Caco-2 (cell line): ENCODE data around the gene VAV2. TPM values are rescaled to one million over a fixed set of nuclear protein-coding genes. Genes with fewer than 3 reads are reported as not detected.

Experiments used
- BruUV-seq: library from RNA; stranded (reverse); fragments of 400-500 nt; replicated peaks from 2 replicates; lab custom pipeline; 2021; lab: Mats Ljungman, UMichigan
- CTCF ChIA-PET: fragments of 300-600 bp; sonication (Branson Sonifier 250); formaldehyde crosslinking; loops from one replicate; lab custom pipeline; 2022; ENCODE audit warnings: antibody characterized with exemption; lab: Charles Lee
- POLR2A ChIA-PET: fragments of 300-600 bp; sonication (Branson Sonifier 250); formaldehyde crosslinking; loops from one replicate; lab custom pipeline; 2022; ENCODE audit warnings: antibody characterized with exemption; lab: Charles Lee
- DNase-seq, 2 experiments: peaks; one replicate each; pipeline versions ENCODE4 v3.0.0 to v3.0.0-alpha.2; 2020 to 2022
- H3K27me3 ChIP-seq: replicated peaks from 2 replicates; pipeline ENCODE4 v1.6.0; 2011; ENCODE audit warnings: low read length; ENCODE audit not compliant: control insufficient read depth, insufficient read depth
- H3K36me3 ChIP-seq: 2 replicates; pipeline ENCODE4 v1.5.1; 2011; ENCODE audit warnings: low read length; ENCODE audit not compliant: control insufficient read depth, insufficient read depth
- H3K4me1 ChIP-seq: fragments of 250-450 bp; sonication (Bioruptor Pico); 2 replicates; pipeline ENCODE4 v1.5.1; 2020; ENCODE audit warnings: mild to moderate bottlenecking
- H3K4me3 ChIP-seq: 2 replicates; pipeline ENCODE4 v1.5.1; 2011; ENCODE audit warnings: low read depth, mild to moderate bottlenecking, control low read depth, low read length
- H3K9me3 ChIP-seq: fragments of 250-450 bp; sonication (Bioruptor Pico); 2 replicates; pipeline ENCODE4 v1.5.1; 2020; ENCODE audit warnings: mild to moderate bottlenecking, moderate library complexity
- H3K27ac Mint-ChIP-seq: one replicate; pipeline ENCODE4 v1.8.0; 2022; ENCODE audit warnings: mixed read lengths; ENCODE audit not compliant: unreplicated experiment
- H3K27me3 Mint-ChIP-seq: one replicate; pipeline ENCODE4 v1.8.0; 2022; ENCODE audit warnings: mixed read lengths; ENCODE audit not compliant: insufficient read depth, unreplicated experiment
- H3K36me3 Mint-ChIP-seq: one replicate; pipeline ENCODE4 v1.8.0; 2022; ENCODE audit warnings: mild to moderate bottlenecking, mixed read lengths; ENCODE audit not compliant: insufficient read depth, unreplicated experiment
- H3K4me1 Mint-ChIP-seq: one replicate; pipeline ENCODE4 v1.8.0; 2022; ENCODE audit warnings: low read depth, mixed read lengths; ENCODE audit not compliant: unreplicated experiment
- H3K4me3 Mint-ChIP-seq: one replicate; pipeline ENCODE4 v1.8.0; 2022; ENCODE audit warnings: mild to moderate bottlenecking, moderate library complexity, mixed read lengths; ENCODE audit not compliant: unreplicated experiment
- H3K9me3 Mint-ChIP-seq: one replicate; pipeline ENCODE4 v1.8.0; 2022; ENCODE audit warnings: mixed read lengths; ENCODE audit not compliant: unreplicated experiment
- intact Hi-C: fragments of 100-400 bp; cut with micrococcal nuclease; formaldehyde crosslinking; loops from one replicate; pipeline ENCODE4 v1.10.0; 2022; ENCODE audit not compliant: unreplicated experiment
- total RNA-seq: library from RNA; stranded (reverse); gene quantifications from 2 replicates; pipeline ENCODE4 v1.2.3, GENCODE V29; 2022
- TF ChIP-seq, protein P1 (sequence below), 2 experiments: fragments of 200-600 bp in 1 of 2; IDR thresholded peaks; 1 replicate in 1 of 2; 2 replicates in 1 of 2; pipeline versions ENCODE4 v1.5.1 to v1.8.0; 2011 to 2022; ENCODE audit warnings: antibody characterized with exemption in 1 of 2, control low read depth in 1 of 2, inconsistent platforms in 1 of 2, low read depth in 1 of 2, low read length in 1 of 2, mild to moderate bottlenecking in 1 of 2, moderate library complexity in 1 of 2; ENCODE audit not compliant: insufficient read depth in 1 of 2, severe bottlenecking in 1 of 2, unreplicated experiment in 1 of 2

Gene VAV2
- total RNA-seq, 1 experiment from 2014 or later = 55.3 TPM

DNA sequence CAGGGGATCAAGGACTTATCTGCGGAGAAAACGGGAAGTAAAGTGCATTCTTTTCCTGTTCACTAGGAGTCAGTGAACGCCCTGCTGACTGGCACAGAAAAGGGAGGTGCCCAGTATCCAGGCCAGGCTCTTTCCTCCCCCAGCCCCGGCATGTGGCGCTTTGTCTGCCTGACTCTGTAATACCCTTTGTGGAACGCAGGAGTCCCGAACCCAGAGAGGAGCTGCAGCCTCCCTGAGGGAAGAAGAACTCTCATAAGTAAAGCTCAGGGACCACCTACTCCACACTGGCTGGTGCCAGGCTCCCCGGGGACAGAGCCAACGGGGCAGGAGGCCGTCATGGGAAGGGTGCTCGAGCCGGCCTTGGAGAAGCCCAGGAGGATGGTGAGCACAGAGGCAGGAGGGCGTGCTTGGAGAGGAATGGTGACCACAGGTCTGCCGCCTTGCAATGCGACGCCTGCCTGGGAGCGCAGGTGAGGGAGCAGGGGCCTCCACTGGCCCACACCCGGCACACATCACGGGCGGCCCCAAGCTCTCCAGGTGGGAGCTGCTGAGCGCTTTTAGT, 31.5 kb downstream of the VAV2 start:
- CTCF ChIA-PET = no interaction called here
- H3K9me3 Mint-ChIP-seq = peaks cover 10% of the 10 kb centered on the region
- BruUV-seq = no TSS peak

DNA sequence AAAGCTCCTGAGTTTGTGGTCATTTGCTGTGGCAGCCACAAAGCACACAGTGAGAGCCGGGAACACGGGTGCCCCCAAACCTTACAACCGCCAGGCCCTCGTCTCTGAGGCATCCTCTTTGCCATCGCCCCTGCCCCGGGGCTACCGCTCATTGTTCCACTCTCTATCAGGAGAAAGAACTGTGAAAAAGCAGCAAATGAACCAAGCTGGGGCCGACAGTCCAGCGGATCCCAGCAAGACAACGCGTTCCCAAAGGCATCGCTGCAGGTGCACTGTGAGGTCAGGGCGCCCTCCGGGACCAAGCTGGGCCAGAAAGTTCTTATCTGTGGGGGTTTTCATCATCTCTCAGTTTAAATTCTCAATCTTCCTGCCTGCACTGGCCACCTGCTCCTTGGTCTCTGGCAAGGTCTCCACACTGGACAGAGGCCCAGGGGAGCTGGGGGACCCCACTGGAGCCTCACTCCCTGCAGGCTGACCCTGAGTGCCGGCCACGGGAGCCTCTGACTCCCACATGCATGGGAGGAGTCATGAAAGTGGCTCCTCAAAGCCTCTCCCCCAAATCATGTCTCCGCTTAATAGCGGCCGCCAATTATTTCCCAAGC, 32.1 kb downstream of the VAV2 start:
- Mint-ChIP-seq H3K36me3 (peaks cover 5% of the 10 kb centered on the region), H3K4me3 (no peak overlapping the region), H3K4me1 (peaks cover 14% of the 10 kb centered on the region), H3K27ac (no peak overlapping the region), H3K9me3 (peaks cover 10% of the 10 kb centered on the region), H3K27me3 (no peaks in the 10 kb centered on the region)
- TF ChIP-seq, protein P1, sequence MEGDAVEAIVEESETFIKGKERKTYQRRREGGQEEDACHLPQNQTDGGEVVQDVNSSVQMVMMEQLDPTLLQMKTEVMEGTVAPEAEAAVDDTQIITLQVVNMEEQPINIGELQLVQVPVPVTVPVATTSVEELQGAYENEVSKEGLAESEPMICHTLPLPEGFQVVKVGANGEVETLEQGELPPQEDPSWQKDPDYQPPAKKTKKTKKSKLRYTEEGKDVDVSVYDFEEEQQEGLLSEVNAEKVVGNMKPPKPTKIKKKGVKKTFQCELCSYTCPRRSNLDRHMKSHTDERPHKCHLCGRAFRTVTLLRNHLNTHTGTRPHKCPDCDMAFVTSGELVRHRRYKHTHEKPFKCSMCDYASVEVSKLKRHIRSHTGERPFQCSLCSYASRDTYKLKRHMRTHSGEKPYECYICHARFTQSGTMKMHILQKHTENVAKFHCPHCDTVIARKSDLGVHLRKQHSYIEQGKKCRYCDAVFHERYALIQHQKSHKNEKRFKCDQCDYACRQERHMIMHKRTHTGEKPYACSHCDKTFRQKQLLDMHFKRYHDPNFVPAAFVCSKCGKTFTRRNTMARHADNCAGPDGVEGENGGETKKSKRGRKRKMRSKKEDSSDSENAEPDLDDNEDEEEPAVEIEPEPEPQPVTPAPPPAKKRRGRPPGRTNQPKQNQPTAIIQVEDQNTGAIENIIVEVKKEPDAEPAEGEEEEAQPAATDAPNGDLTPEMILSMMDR (IDR thresholded peaks at IDR 0.05; ENCODE audit: insufficient read depth in 1 of 2, low read depth in 1 of 2, low read length in 1 of 2, severe bottlenecking in 1 of 2, unreplicated experiment in 1 of 2) = no peak
- Histone ChIP-seq H3K9me3 (peaks cover 7% of the 10 kb centered on the region; the same call in 1 of the 2 replicates), H3K36me3 (no peaks in the 10 kb centered on the region), H3K27me3 (no peaks in the 10 kb centered on the region), H3K4me1 (peaks cover 18% of the 10 kb centered on the region; the same call in 1 of the 2 replicates), H3K4me3 (no peak overlapping the region)
- ChIA-PET CTCF (no interaction called here), POLR2A (no interaction called here)
- no peak for DNase-seq
- intact Hi-C loops = no loop called here
- no TSS peak for BruUV-seq

More for the DNA sequence above, 31.5 kb downstream of the VAV2 start:
- intact Hi-C loops = no loop called here
- Histone ChIP-seq H3K27me3 (no peaks in the 10 kb centered on the region), H3K9me3 (peaks cover 10% of the 10 kb centered on the region), H3K4me1 (peaks cover 18% of the 10 kb centered on the region; the same call in 1 of the 2 replicates), H3K4me3 (no peak overlapping the region), H3K36me3 (no peaks in the 10 kb centered on the region)
- Mint-ChIP-seq H3K27me3 (no peaks in the 10 kb centered on the region), H3K27ac (no peak overlapping the region), H3K4me1 (peaks cover 14% of the 10 kb centered on the region), H3K4me3 (no peak overlapping the region), H3K36me3 (peaks cover 7% of the 10 kb centered on the region)
- TF ChIP-seq, protein P1 (IDR thresholded peaks at IDR 0.05; ENCODE audit: insufficient read depth in 1 of 2, low read depth in 1 of 2, low read length in 1 of 2, severe bottlenecking in 1 of 2, unreplicated experiment in 1 of 2) = no peak
- no peak for DNase-seq
- POLR2A ChIA-PET = no interaction called here

- ChIA-PET POLR2A (no interaction called here), CTCF (no interaction called here)
- H3K4me3 Mint-ChIP-seq = no peak overlapping the region
- peaks cover 2% of the 10 kb centered on the region for H3K9me3 Mint-ChIP-seq
- intact Hi-C loops = no loop called here
- TF ChIP-seq, protein P1 (IDR thresholded peaks at IDR 0.05; ENCODE audit: insufficient read depth in 1 of 2, low read depth in 1 of 2, low read length in 1 of 2, severe bottlenecking in 1 of 2, unreplicated experiment in 1 of 2) = no peak
- H3K4me1 ChIP-seq = peaks cover 18% of the 10 kb centered on the region; the same call in 1 of the 2 replicates
- no TSS peak for BruUV-seq
- peaks cover 7% of the 10 kb centered on the region for H3K36me3 Mint-ChIP-seq
- no peaks in the 10 kb centered on the region for H3K27me3 Mint-ChIP-seq
- DNase-seq = no peak
- H3K27me3 ChIP-seq = no peaks in the 10 kb centered on the region
- no peaks in the 10 kb centered on the region; the same call in 1 of the 2 replicates for H3K36me3 ChIP-seq
- H3K4me3 ChIP-seq = no peak overlapping the region
- peak overlapping the region; percentile 70 for H3K27ac Mint-ChIP-seq
- H3K9me3 ChIP-seq = no peaks in the 10 kb centered on the region; the same call in 1 of the 2 replicates
- peaks cover 14% of the 10 kb centered on the region for H3K4me1 Mint-ChIP-seq
Measured at GRCh38 chr9:133959171-133959570, 33.0 kb downstream of the VAV2 start.
